ENCODE measurements around the gene RAP2C. TPM values are rescaled to one million over a fixed set of nuclear protein-coding genes. Genes with fewer than 3 reads are reported as not detected.

RAP2C gene
- total RNA-seq: 24.6 and 27.7 TPM in 2 replicates

- H2AFZ ChIP-seq (ENCODE audit: low read length): peak within 1 kb of the TSS; percentile 83
- peak within 1 kb of the TSS; percentile 76 for H3K4me3 ChIP-seq (ENCODE audit: insufficient read depth, low read length)
- H3K4me1 ChIP-seq (ENCODE audit: insufficient read depth, low read length): peaks cover 21% of the 10 kb centered on the region
- peaks cover 6% of the 10 kb centered on the region for H4K20me1 ChIP-seq (ENCODE audit: insufficient read depth, low read length)
- H3K27me3 ChIP-seq (ENCODE audit: insufficient read depth, low read length): no peaks in the 10 kb centered on the region
- TF ChIP-seq, protein P1, sequence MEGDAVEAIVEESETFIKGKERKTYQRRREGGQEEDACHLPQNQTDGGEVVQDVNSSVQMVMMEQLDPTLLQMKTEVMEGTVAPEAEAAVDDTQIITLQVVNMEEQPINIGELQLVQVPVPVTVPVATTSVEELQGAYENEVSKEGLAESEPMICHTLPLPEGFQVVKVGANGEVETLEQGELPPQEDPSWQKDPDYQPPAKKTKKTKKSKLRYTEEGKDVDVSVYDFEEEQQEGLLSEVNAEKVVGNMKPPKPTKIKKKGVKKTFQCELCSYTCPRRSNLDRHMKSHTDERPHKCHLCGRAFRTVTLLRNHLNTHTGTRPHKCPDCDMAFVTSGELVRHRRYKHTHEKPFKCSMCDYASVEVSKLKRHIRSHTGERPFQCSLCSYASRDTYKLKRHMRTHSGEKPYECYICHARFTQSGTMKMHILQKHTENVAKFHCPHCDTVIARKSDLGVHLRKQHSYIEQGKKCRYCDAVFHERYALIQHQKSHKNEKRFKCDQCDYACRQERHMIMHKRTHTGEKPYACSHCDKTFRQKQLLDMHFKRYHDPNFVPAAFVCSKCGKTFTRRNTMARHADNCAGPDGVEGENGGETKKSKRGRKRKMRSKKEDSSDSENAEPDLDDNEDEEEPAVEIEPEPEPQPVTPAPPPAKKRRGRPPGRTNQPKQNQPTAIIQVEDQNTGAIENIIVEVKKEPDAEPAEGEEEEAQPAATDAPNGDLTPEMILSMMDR (IDR thresholded peaks at IDR 0.05; ENCODE audit: extremely low read depth, low read depth, low read length): peak; percentile 67
- peak; percentile 87 for DNase-seq (ENCODE audit: insufficient read length, low spot score, missing footprints)
- H3K27ac ChIP-seq (ENCODE audit: low read depth, low read length): peak within 1 kb of the TSS; percentile 48
- H3K79me2 ChIP-seq (ENCODE audit: insufficient read depth, low read length): peaks cover 20% of the 10 kb centered on the region
- no peaks in the 10 kb centered on the region for H3K36me3 ChIP-seq (ENCODE audit: insufficient read depth, low read length)
- peak within 1 kb of the TSS; percentile 82 for H3K4me2 ChIP-seq (ENCODE audit: insufficient read depth, low read length)
- no peaks in the 10 kb centered on the region for H3K9me3 ChIP-seq (ENCODE audit: low read depth, low read length)
Observed at GRCh38 chrX:132219343-132219768, at the start of gene RAP2C. Gene RAP2C (minus strand): TSS chrX:132219447. CDS start chrX:132217268, 2,179 bp downstream.

DNA sequence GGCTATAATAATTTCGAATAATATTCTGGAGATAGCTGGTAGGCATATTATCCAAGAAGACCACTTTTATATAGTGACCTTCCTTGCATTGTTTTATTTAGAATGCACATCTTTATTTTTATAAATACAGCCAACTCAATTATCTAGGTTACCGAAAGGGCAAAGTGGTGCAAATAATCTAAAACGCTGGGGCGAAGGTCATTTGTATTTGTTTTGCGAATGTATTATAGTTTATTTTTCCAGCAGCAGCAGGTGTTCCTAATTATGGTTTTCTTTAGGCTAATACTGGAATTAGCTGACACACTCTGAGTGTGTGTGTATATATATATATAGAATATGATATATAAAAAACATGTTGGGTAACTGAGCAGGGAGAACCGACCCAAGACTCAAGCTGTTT is 48.1 kb upstream of the RAP2C start:
- no peak overlapping the region for H2AFZ ChIP-seq (ENCODE audit: low read length)
- H3K4me1 ChIP-seq (ENCODE audit: insufficient read depth, low read length): no peaks in the 10 kb centered on the region
- TF ChIP-seq, protein P1 (IDR thresholded peaks at IDR 0.05; ENCODE audit: extremely low read depth, low read depth, low read length): no peak
- H3K27me3 ChIP-seq (ENCODE audit: insufficient read depth, low read length): no peaks in the 10 kb centered on the region
- no peaks in the 10 kb centered on the region for H3K79me2 ChIP-seq (ENCODE audit: insufficient read depth, low read length)
- no peak overlapping the region for H3K4me3 ChIP-seq (ENCODE audit: insufficient read depth, low read length)
- no peak overlapping the region for H3K4me2 ChIP-seq (ENCODE audit: insufficient read depth, low read length)
- no peaks in the 10 kb centered on the region for H4K20me1 ChIP-seq (ENCODE audit: insufficient read depth, low read length)
- H3K27ac ChIP-seq (ENCODE audit: low read depth, low read length): no peak overlapping the region
- no peak for DNase-seq (ENCODE audit: insufficient read length, low spot score, missing footprints)
- H3K36me3 ChIP-seq (ENCODE audit: insufficient read depth, low read length): no peaks in the 10 kb centered on the region
- no peaks in the 10 kb centered on the region for H3K9me3 ChIP-seq (ENCODE audit: low read depth, low read length)

DNA sequence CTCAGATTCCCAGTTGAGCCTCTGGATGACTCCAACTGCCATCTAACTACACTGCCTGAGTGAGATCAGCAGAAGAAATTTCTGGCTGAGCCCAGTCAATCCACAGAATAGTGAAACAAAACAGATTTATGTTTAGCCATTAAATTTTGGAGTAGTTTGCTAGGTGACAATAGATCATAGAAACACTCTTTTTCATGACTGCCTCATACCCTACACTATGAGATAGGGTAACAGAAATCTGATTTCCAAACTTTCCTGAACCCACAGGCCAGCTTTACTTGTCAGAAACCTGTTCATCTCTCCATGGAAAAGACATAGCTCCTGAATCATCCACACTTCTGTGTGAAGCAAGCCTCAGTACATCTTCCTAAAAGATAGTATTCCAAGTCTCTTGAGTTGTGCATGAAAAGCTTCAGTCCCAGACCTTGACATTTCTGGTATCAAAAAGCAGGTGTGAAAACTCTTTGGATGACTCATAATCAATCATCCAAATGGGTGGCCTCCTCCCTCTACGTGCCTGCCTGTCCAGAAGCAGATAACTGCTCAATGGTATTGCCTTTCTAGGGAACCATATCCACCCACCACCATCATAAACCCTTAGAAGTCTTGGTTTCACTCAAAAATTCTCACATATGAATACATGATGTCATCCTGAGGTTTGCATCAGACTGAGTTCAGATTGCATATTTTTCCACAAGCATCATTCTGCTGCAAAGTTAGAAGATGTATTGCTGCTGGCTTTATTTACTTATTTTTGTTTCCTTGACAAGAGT is 47.5 kb upstream of the RAP2C start:
- no peaks in the 10 kb centered on the region for H3K4me1 ChIP-seq (ENCODE audit: insufficient read depth, low read length)
- H3K79me2 ChIP-seq (ENCODE audit: insufficient read depth, low read length): no peaks in the 10 kb centered on the region
- TF ChIP-seq, protein P1 (IDR thresholded peaks at IDR 0.05; ENCODE audit: extremely low read depth, low read depth, low read length): no peak
- no peak overlapping the region for H3K4me2 ChIP-seq (ENCODE audit: insufficient read depth, low read length)
- no peaks in the 10 kb centered on the region for H3K36me3 ChIP-seq (ENCODE audit: insufficient read depth, low read length)
- H3K27ac ChIP-seq (ENCODE audit: low read depth, low read length): no peak overlapping the region
- H4K20me1 ChIP-seq (ENCODE audit: insufficient read depth, low read length): no peaks in the 10 kb centered on the region
- no peak overlapping the region for H3K4me3 ChIP-seq (ENCODE audit: insufficient read depth, low read length)
- H3K9me3 ChIP-seq (ENCODE audit: low read depth, low read length): no peaks in the 10 kb centered on the region
- H3K27me3 ChIP-seq (ENCODE audit: insufficient read depth, low read length): no peaks in the 10 kb centered on the region
- DNase-seq (ENCODE audit: insufficient read length, low spot score, missing footprints): no peak
- no peak overlapping the region for H2AFZ ChIP-seq (ENCODE audit: low read length)

DNA sequence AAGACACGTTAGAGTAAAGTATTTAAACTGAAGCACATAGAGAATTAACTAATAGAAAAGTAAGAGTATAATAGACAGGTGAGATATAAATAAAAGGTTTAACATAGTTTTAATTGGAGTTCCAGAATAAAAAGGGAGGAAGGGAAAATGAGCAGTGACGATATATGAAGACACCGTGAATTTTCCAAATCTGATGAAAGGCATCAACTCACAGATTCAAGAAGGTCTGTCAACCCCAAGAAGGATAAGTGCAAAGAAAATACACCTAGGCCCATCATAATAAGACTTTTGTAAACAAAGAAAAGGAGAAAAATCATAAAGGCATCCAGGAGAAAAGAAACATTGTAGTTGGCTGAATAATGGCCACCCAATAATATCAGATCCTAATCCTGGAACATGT is 43.9 kb upstream of the RAP2C start:
- Histone ChIP-seq H3K4me2 (ENCODE audit: insufficient read depth, low read length) (no peak overlapping the region), H3K27ac (ENCODE audit: low read depth, low read length) (no peak overlapping the region), H3K4me1 (ENCODE audit: insufficient read depth, low read length) (no peaks in the 10 kb centered on the region), H3K4me3 (ENCODE audit: insufficient read depth, low read length) (no peak overlapping the region), H3K27me3 (ENCODE audit: insufficient read depth, low read length) (peaks cover under 1% of the 10 kb centered on the region), H3K36me3 (ENCODE audit: insufficient read depth, low read length) (no peaks in the 10 kb centered on the region), H3K79me2 (ENCODE audit: insufficient read depth, low read length) (no peaks in the 10 kb centered on the region), H2AFZ (ENCODE audit: low read length) (no peak overlapping the region), H4K20me1 (ENCODE audit: insufficient read depth, low read length) (no peaks in the 10 kb centered on the region), H3K9me3 (ENCODE audit: low read depth, low read length) (no peaks in the 10 kb centered on the region)
- TF ChIP-seq, protein P1 (IDR thresholded peaks at IDR 0.05; ENCODE audit: extremely low read depth, low read depth, low read length): no peak
- no peak for DNase-seq (ENCODE audit: insufficient read length, low spot score, missing footprints)

Data from osteoblast (primary cell).